SW 1271 (cell line): Measurements from ENCODE around the gene CADM1.

Experiments used
- DNase-seq, 2 experiments: peaks; one replicate each; lab custom pipeline; 2025; lab: John Stamatoyannopoulos, UW

The CADM1 gene

GRCh38 chr11:115279813-115280761, 224.1 kb downstream of the CADM1 start:
- DNase-seq: no peak

DNA sequence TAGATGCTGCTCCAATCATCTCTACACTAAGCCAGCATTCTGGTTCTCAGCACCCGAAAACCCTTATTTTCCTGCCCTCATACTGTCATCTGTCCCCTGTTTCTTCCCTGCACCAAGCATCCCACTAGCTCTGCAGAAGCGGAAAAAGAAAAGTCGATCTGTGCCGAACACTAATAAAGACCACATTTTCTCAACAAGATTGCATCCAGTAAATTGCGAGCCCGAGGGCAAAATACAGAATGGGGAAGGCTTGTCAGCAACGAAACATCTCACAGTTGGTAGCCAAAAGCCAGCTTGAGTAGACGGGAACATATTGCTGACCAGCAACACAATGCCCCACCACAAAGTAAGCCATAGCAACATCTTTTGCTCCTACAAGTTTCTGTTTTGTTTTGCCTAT, 227.4 kb downstream of the CADM1 start:
- no peak for DNase-seq

DNA sequence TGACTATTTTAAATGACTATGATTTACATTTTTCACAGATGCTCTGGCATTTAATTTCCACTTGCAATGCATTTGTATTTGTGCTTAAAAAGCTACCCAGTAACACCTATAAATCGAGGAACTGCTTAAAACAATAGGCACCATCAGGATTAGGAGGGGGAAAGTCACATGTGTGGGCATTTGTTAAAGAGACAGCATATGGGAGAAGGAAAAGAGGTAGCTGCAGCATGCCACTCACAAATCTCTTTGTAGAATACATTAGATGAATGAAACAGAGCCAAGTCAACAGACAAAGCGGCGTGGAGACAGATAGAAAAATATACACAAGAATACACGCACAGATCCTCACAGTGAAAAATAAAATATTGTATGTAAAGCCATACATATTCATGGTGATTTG, 228.0 kb downstream of the CADM1 start:
- DNase-seq: no peak

DNA sequence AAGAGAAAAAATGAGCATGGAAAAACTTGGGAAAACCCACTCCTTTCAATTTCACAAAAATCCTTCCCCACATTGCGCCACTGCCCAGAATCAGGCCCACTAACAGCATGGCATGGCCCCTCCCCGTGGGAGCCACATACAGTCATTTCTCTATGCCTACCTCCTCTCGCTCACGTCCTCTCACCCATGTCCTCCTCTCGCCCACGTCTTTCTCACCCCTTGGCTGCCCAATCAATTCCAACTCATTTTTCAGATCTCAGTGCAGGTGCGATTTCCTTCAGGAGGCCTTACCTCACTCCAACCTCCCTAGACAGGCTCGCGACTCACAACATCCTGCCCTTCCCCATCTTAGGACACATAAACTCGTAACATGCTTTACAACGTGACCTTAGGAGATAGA, 229.2 kb downstream of the CADM1 start:
- DNase-seq: no peak

DNA sequence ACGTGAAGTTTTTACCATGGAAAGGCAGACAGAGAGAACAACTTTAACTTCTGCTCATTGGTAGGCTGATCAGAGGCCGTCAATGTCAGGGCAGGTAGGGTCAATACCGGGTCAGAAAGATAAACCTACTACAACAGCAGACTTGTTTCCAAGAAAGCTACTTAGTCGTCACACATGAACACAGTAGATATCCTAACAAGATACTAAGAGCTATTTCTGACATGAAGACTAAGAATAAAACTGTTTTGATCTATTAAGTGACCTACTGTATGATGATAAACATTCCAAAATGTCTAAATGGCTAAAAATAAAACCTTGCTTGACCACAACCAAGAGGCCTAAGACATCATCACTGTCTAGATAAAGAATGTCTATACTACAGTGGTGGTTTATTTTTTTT, 231.3 kb downstream of the CADM1 start:
- no peak for DNase-seq

DNA sequence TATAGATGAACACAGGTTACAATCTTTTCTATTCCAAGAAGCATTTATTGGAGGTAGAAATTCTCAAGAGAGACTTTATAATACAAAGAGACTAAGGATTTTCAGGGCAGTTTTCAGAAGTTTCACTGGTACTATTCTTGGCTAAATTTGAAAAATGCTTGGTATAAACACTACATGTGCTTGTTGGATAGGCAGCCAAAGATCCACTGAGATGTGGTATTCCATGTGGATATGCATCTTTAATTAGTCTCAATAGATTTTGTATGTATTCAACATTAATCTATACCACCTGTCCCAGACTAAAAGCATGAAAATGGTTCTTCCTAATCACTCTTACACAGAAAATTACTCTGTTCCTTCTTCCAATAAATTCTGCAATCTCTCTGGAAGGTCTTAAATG, 232.6 kb downstream of the CADM1 start:
- DNase-seq: no peak

DNA sequence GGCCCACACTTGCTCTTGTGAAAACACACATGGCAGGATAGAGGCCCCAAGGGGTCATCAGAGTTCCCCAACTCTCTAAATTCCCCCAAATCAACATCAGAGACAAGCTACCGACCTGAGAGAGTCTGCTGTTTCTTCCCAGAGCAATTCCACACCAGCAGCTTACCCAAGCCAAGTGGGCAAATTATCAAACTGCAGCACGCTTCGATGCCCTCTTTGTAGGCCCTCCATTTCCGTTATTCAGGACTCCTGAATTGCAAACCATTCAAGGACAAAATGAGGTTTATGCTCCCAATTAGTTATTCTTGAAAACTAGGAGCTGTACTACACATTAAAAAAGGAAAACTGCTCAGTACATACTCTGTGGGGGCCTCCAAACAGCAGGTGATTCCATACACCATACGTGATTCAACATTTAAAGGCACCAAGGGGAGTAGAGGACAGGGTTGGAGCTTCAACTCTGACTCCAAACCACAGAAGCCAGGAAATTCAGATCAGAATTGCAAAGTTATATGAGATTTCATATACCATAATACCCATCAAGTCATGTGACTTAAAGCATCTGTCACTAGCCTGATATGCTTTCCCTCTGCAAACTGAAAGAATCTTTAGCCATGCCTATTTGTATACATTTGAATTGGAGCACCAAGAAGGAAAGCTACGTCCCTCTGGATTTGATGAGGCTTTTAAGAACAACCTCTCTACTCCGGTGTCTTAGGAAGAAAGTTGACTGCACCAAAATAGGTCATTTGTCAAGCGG, 234.8 kb downstream of the CADM1 start:
- no peak for DNase-seq

DNA sequence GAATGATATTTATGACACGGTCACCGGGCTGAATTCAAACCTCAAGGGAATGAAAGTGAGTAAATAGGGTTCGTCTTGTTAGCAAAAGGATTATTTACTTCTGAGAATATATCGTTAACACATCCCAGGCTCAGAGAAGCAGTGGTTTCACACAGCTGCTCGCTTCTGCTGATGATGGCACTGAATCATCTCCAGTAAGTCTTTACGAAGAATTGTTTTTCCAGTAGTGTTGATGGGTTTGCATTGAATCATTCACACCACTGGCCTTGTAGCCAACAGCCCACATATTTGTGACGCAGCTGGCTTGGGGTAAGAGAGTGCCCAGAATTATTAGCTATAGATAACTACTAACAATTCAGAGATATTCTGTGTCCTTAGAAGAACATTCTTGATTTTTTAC, 236.3 kb downstream of the CADM1 start:
- DNase-seq: no peak

GRCh38 chr11:115267238-115267781, 236.9 kb downstream of the CADM1 start:
- DNase-seq: no peak

- no peak for DNase-seq
Observed at GRCh38 chr11:115266066-115266639, 238.1 kb downstream of the CADM1 start.

DNA sequence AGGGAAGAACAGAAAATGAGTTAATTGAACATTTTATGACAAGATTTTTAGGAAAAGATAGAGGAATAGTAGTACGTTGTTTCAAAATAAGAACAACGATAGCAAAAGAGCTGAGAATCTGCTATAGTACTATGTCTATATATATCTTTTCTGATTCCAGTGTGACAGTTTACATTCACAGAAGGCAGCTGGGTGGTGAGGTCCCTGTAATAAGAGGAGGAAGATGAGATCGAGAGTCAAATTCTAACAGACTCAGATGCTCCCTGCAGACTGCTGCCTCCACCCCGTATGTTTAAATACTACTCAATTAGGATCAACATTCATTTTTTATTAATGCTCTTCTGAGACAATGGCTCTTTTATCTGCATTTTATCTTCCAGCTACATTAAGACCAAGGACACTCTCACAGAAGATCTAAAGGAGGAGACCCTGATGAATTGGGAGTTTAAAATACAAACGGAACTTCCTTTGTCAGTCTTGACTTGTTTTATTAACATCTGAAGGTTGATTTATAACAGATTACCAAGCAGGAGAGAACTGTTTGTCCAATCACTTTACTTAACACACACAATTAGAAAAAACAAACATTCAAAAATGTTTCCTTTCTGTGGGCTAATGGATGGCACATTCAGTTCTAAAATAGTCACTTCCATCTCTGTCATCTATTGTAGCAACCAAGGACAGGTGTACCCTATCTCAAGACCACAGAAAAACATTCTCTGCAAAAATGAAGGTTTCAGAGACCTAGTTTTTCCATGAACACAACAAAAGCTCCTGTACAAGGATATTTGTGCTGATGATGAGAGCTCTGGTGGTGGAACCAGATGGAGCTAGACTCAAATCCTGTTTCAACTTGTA, 240.2 kb downstream of the CADM1 start:
- no peak for DNase-seq

- no peak for DNase-seq
Observed at GRCh38 chr11:115258216-115258615, 246.0 kb downstream of the CADM1 start.

GRCh38 chr11:115257678-115258077, 246.5 kb downstream of the CADM1 start:
- no peak for DNase-seq

DNA sequence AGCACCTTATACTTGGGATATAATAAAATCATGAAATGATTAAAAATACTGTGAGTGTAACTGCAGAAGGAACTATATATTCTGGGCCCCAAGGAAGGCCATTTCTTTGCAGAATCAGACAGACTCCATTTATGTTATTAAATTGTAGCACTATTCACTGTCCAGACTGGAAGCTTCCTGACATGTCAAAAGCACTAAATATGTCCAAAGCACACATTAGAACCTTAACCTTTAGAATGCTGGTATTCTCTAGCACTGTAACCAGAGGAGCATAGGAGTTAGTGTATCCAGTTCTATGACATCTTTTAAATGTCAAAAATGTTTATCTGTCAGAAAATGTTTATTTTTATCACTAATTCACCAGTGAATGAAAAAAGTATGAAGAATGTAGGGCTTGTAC, 246.9 kb downstream of the CADM1 start:
- DNase-seq: no peak

DNA sequence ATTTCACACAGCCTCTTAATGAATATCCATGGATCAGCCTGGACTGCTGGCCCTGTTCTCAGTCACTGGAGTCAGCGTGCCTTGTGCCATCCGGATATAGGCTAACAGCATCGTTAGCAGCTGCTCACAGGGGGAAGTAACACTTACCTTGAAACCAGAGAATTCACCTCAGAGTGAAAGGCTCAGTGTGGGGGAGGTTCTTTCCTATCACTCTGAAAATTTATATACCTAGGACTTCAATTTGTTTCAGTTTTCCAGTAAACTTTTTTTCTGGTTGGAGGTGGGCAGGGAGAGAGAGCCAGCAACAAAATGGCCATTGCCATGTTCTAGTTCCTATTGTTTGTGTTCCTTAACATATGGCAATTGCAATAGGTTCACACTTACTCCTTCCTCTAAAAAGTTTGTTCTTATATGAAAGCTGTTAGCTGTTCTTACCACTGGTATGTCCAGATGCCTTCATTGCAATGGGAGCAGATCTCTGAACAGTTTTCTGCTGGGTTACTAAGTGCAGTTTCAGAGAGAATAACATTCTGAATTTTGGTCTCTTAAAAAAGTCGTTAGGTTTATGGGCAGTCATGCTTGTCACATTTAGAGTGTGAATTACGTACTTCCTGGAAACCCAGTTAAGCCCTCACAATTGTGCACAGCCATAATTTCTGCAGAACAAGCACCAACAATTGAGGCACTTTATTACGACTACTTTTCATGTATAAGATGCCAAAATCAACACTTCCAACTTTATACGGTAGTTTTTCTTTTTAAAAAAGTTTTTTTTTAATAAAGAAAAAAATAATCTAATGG, 247.6 kb downstream of the CADM1 start:
- no peak for DNase-seq

DNA sequence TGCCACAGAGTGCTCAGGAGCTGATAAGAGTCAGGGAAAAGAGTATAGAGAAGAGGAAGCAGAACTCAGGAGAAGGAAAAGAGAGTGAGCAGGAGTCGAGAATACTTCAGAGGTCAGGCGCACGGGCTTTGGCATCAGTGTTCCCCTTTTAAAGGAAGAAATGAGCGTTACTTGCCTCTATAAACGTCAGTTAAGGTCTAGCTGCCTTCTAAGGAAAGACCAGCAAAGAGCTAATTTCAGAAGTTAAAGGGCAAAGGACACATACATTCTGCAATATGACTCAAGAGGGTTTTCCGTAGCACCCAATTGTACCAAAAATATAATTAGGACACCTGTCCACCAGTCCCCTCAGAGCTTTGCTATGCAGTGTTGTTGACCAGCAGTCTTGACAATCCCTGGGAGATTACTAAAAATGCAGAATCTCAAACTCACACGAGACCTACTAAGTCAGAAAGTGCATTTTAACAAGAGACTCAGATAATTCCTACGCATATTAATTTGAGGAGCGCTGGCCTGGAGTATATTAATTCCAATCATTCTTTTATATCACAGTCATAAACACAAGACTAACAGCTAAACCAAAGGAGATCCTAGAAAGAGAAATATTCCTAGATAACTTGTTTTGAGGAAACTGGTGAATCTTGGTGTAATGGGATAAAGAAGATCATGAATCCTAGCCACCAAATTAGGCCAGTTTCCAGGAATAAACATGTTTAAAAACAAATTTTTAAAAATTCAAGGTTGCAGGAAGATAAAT, 249.0 kb downstream of the CADM1 start:
- DNase-seq: no peak

DNA sequence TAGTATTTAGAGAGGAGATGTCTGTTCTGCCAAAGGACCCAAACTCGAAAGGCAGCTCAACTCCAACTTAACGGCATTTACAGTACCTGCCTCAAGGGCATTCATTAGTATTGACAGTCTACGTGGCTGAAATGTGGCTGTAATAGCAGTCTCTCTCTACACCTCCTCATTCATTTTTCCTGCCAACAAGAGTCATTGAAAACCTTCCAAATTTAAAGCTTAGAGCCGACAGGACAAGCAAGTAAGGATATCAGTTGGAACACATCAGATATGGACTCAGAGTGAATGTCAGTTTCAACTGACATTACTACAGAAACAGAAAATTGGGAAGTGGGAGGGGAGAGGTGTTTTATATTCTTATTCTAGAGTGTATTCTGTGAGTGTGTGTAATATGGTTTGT, 253.1 kb downstream of the CADM1 start:
- no peak for DNase-seq

DNA sequence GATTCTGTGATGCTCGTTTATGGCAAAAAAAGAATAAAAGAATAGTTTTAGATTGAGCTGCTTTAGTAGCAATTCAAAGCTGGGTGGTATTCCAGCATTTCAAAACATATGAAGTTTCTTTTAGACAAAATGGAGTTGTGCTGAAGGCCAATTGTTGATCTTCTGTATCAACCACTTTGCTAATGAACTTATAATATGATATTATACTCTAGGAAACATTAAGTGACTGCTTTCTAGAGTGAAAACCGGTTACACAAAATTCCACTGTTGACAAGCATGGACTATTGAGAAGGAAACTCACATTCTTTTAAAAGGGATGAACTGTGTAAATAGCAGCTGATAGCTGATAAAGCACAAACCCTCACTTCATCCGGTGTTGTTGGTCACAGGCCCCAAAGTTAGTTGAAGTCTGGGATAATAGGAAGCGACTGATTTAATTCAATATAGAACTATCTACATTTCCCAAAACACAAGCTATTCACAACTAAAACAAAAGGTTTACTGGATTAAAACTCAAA, 255.1 kb downstream of the CADM1 start:
- no peak for DNase-seq

DNA sequence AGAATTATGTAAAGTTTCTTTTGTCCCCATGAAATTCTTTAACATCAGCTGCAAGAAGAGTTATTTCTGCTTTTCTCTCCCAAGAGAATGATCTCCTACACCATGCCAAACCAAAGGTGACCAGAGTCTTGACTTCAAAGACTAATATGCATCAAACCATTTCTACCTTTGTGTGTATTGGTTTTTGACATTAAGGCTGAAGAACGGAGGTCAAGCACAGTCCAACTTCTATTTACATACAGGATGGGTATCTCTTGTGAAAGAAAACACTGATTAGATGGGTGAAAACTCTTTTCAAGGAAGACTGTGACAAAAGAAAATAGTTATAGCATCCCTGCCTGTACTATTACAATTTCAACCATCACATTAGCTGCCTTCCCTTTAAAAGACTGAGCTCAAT, 256.3 kb downstream of the CADM1 start:
- DNase-seq: no peak

DNA sequence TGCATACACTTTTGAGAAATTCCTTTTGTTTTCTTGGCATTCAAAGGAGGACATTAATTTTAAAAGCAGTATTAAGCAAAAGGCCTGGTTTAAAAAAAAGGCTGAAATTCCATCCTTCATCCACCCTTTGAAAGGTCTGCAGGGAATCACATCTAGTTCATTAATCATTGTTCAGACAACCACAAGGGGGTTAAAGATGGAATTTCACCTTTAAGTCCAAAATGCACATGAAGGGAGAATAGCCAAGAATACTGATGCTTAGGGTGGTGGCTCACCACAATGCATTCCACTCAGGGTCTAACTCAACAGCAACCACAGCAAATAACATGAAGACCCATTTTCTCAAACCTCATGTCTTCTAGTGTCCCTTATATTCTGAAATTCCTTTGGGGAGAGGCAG, 256.9 kb downstream of the CADM1 start:
- no peak for DNase-seq
